IMR-90 (cell line): ENCODE results near the gene BTK. TPM values are rescaled to one million over a fixed set of nuclear protein-coding genes. Genes with fewer than 3 reads are reported as not detected.

ENCODE experiments used
- ATAC-seq: fragments of 200-7000 bp; cut with Tn5 transposase; 2 replicates; pipeline ENCODE4 v1.9.1; 2020; ENCODE audit warnings: low read depth, mild to moderate bottlenecking, moderate library complexity
- BruUV-seq: library from RNA; stranded (reverse); fragments of 400-500 nt; replicated peaks from 2 replicates; lab custom pipeline; 2021; lab: Mats Ljungman, UMichigan
- CTCF ChIA-PET: fragments of 300-600 bp; formaldehyde crosslinking; extraction: SDS; loops from one replicate; lab custom pipeline; 2021; ENCODE audit warnings: antibody characterized with exemption; lab: Yijun Ruan, JAX
- POLR2A ChIA-PET: fragments of 300-600 bp; sonication (Branson Sonifier 250); formaldehyde crosslinking; loops from one replicate; lab custom pipeline; 2022; ENCODE audit warnings: antibody characterized with exemption; ENCODE audit not compliant: unreplicated experiment; lab: Charles Lee
- DNase-seq: peaks from one replicate; pipeline ENCODE4 v3.0.0; 2013
- H2AFZ ChIP-seq: replicated peaks from 2 replicates; pipeline ENCODE3; 2013; ENCODE audit warnings: low read length, mild to moderate bottlenecking; ENCODE audit not compliant: poor library complexity
- H2AK5ac ChIP-seq: 2 replicates; pipeline ENCODE4 v1.6.1; 2013; ENCODE audit warnings: low read depth, low read length, inconsistent platforms
- H2AK9ac ChIP-seq: replicated peaks from 2 replicates; pipeline ENCODE3; 2013; ENCODE audit warnings: mild to moderate bottlenecking, low read depth, low read length, moderate library complexity; ENCODE audit not compliant: poor library complexity
- H2BK120ac ChIP-seq: 2 replicates; pipeline ENCODE4 v1.6.1; 2013; ENCODE audit warnings: low read depth, low read length, inconsistent platforms
- H2BK15ac ChIP-seq: 3 replicates; pipeline ENCODE4 v1.6.1; 2013; ENCODE audit warnings: low read depth, low read length, inconsistent platforms
- H2BK20ac ChIP-seq: 2 replicates; pipeline ENCODE4 v1.6.1; 2013; ENCODE audit warnings: low read depth, mild to moderate bottlenecking, inconsistent platforms, low read length, moderate library complexity
- H2BK5ac ChIP-seq: 2 replicates; pipeline ENCODE4 v1.6.1; 2013; ENCODE audit warnings: mild to moderate bottlenecking, low read depth, low read length, inconsistent platforms; ENCODE audit not compliant: poor library complexity, severe bottlenecking
- H3K14ac ChIP-seq: replicated peaks from 2 replicates; pipeline ENCODE4 v1.6.1; 2013; ENCODE audit warnings: low read depth, low read length, inconsistent platforms
- H3K18ac ChIP-seq: 2 replicates; pipeline ENCODE4 v1.6.1; 2013; ENCODE audit warnings: low read depth, low read length, control low read depth
- H3K23ac ChIP-seq: 2 replicates; pipeline ENCODE4 v1.6.1; 2013; ENCODE audit warnings: low read depth, low read length, inconsistent platforms
- H3K27ac ChIP-seq: 2 replicates; pipeline ENCODE4 v1.5.1; 2013; ENCODE audit warnings: mild to moderate bottlenecking, control low read depth, low read length; ENCODE audit not compliant: insufficient read depth
- H3K27me3 ChIP-seq: 2 replicates; pipeline ENCODE4 v1.6.1; 2013; ENCODE audit warnings: low read length; ENCODE audit not compliant: control insufficient read depth, insufficient read depth
- H3K36me3 ChIP-seq: 2 replicates; pipeline ENCODE4 v1.6.1; 2013; ENCODE audit warnings: low read length, mixed read lengths; ENCODE audit not compliant: control insufficient read depth, insufficient read depth
- H3K4ac ChIP-seq: 2 replicates; pipeline ENCODE4 v1.6.1; 2013; ENCODE audit warnings: low read depth, low read length, inconsistent platforms
- H3K4me1 ChIP-seq: 2 replicates; pipeline ENCODE4 v1.6.1; 2013; ENCODE audit warnings: low read length, mixed read lengths; ENCODE audit not compliant: control insufficient read depth, insufficient read depth
- H3K4me2 ChIP-seq: 2 replicates; pipeline ENCODE4 v1.6.1; 2013; ENCODE audit warnings: low read depth, mild to moderate bottlenecking, control low read depth, low read length, moderate library complexity
- H3K4me3 ChIP-seq: 2 replicates; pipeline ENCODE4 v1.5.1; 2013; ENCODE audit warnings: low read depth, mild to moderate bottlenecking, control low read depth, low read length, moderate library complexity; ENCODE audit not compliant: insufficient read depth
- H3K56ac ChIP-seq: 2 replicates; pipeline ENCODE4 v1.6.1; 2013; ENCODE audit warnings: low read length, inconsistent platforms; ENCODE audit not compliant: insufficient read depth; ENCODE audit errors: extremely low read depth
- H3K79me1 ChIP-seq, 2 experiments: 2 replicates each; pipeline ENCODE4 v1.6.1; 2013; ENCODE audit warnings: low read length in 2 of 2, inconsistent platforms in 1 of 2, low read depth in 1 of 2
- H3K9ac ChIP-seq: 2 replicates; pipeline ENCODE4 v1.6.1; 2013; ENCODE audit warnings: low read depth, low read length, control low read depth
- H3K9me1 ChIP-seq: 2 replicates; pipeline ENCODE4 v1.6.1; 2013; ENCODE audit warnings: low read length, inconsistent platforms; ENCODE audit not compliant: insufficient read depth
- H3K9me3 ChIP-seq: 2 replicates; pipeline ENCODE4 v1.6.1; 2013; ENCODE audit warnings: low read length; ENCODE audit not compliant: control insufficient read depth, insufficient read depth
- H4K20me1 ChIP-seq: 2 replicates; pipeline ENCODE4 v1.6.1; 2013; ENCODE audit warnings: low read length, inconsistent platforms; ENCODE audit not compliant: insufficient read depth
- H4K5ac ChIP-seq: 2 replicates; pipeline ENCODE4 v1.6.1; 2013; ENCODE audit warnings: mild to moderate bottlenecking, low read depth, low read length, control low read depth
- H4K8ac ChIP-seq, 2 experiments: 2 replicates each; pipeline ENCODE4 v1.6.1; 2013; ENCODE audit warnings: low read depth in 2 of 2, low read length in 2 of 2, control low read depth in 1 of 2, inconsistent platforms in 1 of 2
- H4K91ac ChIP-seq: 2 replicates; pipeline ENCODE4 v1.6.1; 2013; ENCODE audit warnings: low read depth, low read length, inconsistent platforms; ENCODE audit not compliant: insufficient read depth
- BHLHE40 ChIP-seq: fragments of 150-350 bp; IDR thresholded peaks from 2 replicates; pipeline ENCODE4 v1.6.1; 2016; ENCODE audit warnings: mild to moderate bottlenecking, low read depth, low read length
- CEBPB ChIP-seq: IDR thresholded peaks from 2 replicates; pipeline ENCODE4 v1.6.1; 2012; ENCODE audit warnings: low read depth, low read length, improper control_type of control experiment
- CHD1 ChIP-seq: IDR thresholded peaks from 2 replicates; pipeline ENCODE4 v1.6.1; 2012; ENCODE audit warnings: low read depth, low read length, improper control_type of control experiment
- FOS ChIP-seq: fragments of 150-350 bp; IDR thresholded peaks from 2 replicates; pipeline ENCODE4 v1.6.1; 2016; ENCODE audit warnings: low read depth, low read length
- MAFK ChIP-seq: IDR thresholded peaks from 2 replicates; pipeline ENCODE4 v1.6.1; 2012; ENCODE audit warnings: low read depth, low read length, improper control_type of control experiment
- NFE2L2 ChIP-seq: fragments of 150-350 bp; IDR thresholded peaks from 2 replicates; pipeline ENCODE4 v1.6.1; 2016; ENCODE audit warnings: low read depth, mild to moderate bottlenecking, low read length
- RCOR1 ChIP-seq: IDR thresholded peaks from 2 replicates; pipeline ENCODE4 v1.6.1; 2012; ENCODE audit warnings: mild to moderate bottlenecking, low read length, improper control_type of control experiment; ENCODE audit not compliant: insufficient replicate concordance
- SMC3 ChIP-seq: fragments of 150-350 bp; IDR thresholded peaks from 2 replicates; pipeline ENCODE4 v1.6.1; 2016; ENCODE audit warnings: low read depth, mild to moderate bottlenecking, antibody characterized with exemption, low read length, moderate library complexity
- WGBS, 2 experiments: methylation state at CpG; one replicate each; pipeline versions ENCODE4 v1.1.5 to v1.1.7; 2013; ENCODE audit warnings: missing lambda C conversion rate in 2 of 2; ENCODE audit not compliant: insufficient read length in 1 of 2; ENCODE audit errors: extremely low coverage in 2 of 2; 5-methylcytosine and 5-hydroxymethylcytosine counted together
- dilution Hi-C: fragments of 300-500 bp; cut with HindIII; formaldehyde crosslinking; loops from one replicate; pipeline ENCODE4 v1.14.3; 2018; ENCODE audit warnings: low sequenced_read_pairs; ENCODE audit not compliant: unreplicated experiment
- in situ Hi-C: fragments of 300-500 bp; cut with MboI; formaldehyde crosslinking; loops from 3 replicates; pipeline ENCODE4 v1.14.3; 2019; ENCODE audit warnings: low sequenced_read_pairs, inconsistent platforms, mixed read lengths
- intact Hi-C: fragments of 100-400 bp; cut with micrococcal nuclease; formaldehyde crosslinking; loops from 2 replicates; pipeline ENCODE4 v1.10.0; 2022
- polyA plus RNA-seq, 3 experiments: library from polyadenylated mRNA; depleted of rRNA; stranded (reverse); fragments of >200 nt; gene quantifications; 2 replicates each; pipeline ENCODE4 v1.2.3, GENCODE V29; 2012; ENCODE audit warnings: low replicate concordance in 1 of 3
- total RNA-seq: library from RNA; depleted of rRNA; stranded (reverse); fragments of >200 nt; gene quantifications from 2 replicates; pipeline ENCODE4 v1.2.3, GENCODE V29; 2012
- TF ChIP-seq, protein P1 (sequence below): conservative IDR thresholded peaks from 2 replicates; pipeline ENCODE4 v1.5.1; 2012; ENCODE audit warnings: mild to moderate bottlenecking, low read depth, low read length, improper control_type of control experiment
- TF ChIP-seq, protein P2 (sequence below): fragments of 150-350 bp; IDR thresholded peaks from 2 replicates; pipeline ENCODE4 v1.6.1; 2017; ENCODE audit warnings: mild to moderate bottlenecking, antibody characterized with exemption, low read length, low read depth

Gene BTK
- total and polyA plus RNA-seq, 2 of the 4 experiments (the other 2 are of a cell fraction): not detected

GRCh38 chrX:101303790-101304189 lies 82.2 kb downstream of the BTK start:
- dilution Hi-C loops: no loop called here

More at GRCh38 chrX:101303790-101304189, 82.2 kb downstream of the BTK start:
- H3K18ac ChIP-seq: no peak overlapping the region
- no peak overlapping the region for H2BK15ac ChIP-seq
- no peak overlapping the region for H3K23ac ChIP-seq
- H3K27ac ChIP-seq: no peak overlapping the region
- no peaks in the 10 kb centered on the region for H3K36me3 ChIP-seq
- no peaks in the 10 kb centered on the region for H3K4me1 ChIP-seq
- H4K8ac ChIP-seq: no peak overlapping the region
- no peaks in the 10 kb centered on the region for H3K9me1 ChIP-seq
- DNase-seq: no peak
- no peak overlapping the region for H2BK5ac ChIP-seq
- no peak overlapping the region for H3K4me2 ChIP-seq
- ChIA-PET CTCF (no interaction called here), POLR2A (no interaction called here)
- H3K27me3 ChIP-seq: peaks cover 2% of the 10 kb centered on the region; the same call in 1 of the 2 replicates
- in situ Hi-C loops: no loop called here
- H2AK9ac ChIP-seq: no peak overlapping the region
- H3K4ac ChIP-seq: no peak overlapping the region
- no peak overlapping the region for H2AK5ac ChIP-seq
- H3K4me3 ChIP-seq: no peak overlapping the region
- no peak overlapping the region for H4K91ac ChIP-seq
- intact Hi-C loops: no loop called here
- H4K5ac ChIP-seq: no peak overlapping the region
- no CpG with 5 or more reads among the region's 1 CpG for WGBS, 2 experiments
- no peak for TF ChIP-seq MAFK
- TF ChIP-seq FOS: no peak
- TF ChIP-seq, protein P1, sequence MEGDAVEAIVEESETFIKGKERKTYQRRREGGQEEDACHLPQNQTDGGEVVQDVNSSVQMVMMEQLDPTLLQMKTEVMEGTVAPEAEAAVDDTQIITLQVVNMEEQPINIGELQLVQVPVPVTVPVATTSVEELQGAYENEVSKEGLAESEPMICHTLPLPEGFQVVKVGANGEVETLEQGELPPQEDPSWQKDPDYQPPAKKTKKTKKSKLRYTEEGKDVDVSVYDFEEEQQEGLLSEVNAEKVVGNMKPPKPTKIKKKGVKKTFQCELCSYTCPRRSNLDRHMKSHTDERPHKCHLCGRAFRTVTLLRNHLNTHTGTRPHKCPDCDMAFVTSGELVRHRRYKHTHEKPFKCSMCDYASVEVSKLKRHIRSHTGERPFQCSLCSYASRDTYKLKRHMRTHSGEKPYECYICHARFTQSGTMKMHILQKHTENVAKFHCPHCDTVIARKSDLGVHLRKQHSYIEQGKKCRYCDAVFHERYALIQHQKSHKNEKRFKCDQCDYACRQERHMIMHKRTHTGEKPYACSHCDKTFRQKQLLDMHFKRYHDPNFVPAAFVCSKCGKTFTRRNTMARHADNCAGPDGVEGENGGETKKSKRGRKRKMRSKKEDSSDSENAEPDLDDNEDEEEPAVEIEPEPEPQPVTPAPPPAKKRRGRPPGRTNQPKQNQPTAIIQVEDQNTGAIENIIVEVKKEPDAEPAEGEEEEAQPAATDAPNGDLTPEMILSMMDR: no peak
- TF ChIP-seq, protein P2, sequence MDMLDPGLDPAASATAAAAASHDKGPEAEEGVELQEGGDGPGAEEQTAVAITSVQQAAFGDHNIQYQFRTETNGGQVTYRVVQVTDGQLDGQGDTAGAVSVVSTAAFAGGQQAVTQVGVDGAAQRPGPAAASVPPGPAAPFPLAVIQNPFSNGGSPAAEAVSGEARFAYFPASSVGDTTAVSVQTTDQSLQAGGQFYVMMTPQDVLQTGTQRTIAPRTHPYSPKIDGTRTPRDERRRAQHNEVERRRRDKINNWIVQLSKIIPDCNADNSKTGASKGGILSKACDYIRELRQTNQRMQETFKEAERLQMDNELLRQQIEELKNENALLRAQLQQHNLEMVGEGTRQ: no peak
- no peak for TF ChIP-seq NFE2L2
- TF ChIP-seq CHD1: no peak
- TF ChIP-seq SMC3: no peak
- no peak for TF ChIP-seq CEBPB
- TF ChIP-seq RCOR1: no peak
- TF ChIP-seq BHLHE40: no peak
- no peak overlapping the region for H2BK20ac ChIP-seq
- no TSS peak for BruUV-seq
- no peak for ATAC-seq
- H3K9me3 ChIP-seq: no peaks in the 10 kb centered on the region
- H3K9ac ChIP-seq: no peak overlapping the region
- H4K20me1 ChIP-seq: no peaks in the 10 kb centered on the region
- no peak overlapping the region for H2BK120ac ChIP-seq
- no peak overlapping the region for H2AFZ ChIP-seq
- no peak overlapping the region for H3K14ac ChIP-seq
- H3K79me1 ChIP-seq: no peaks in the 10 kb centered on the region
- no peak overlapping the region for H3K56ac ChIP-seq
